ENCODE measurements around the gene NKAIN2.
A peak's percentile ranks its signal among the peaks of the same experiment; 100 is the strongest.

NKAIN2 gene

DNA sequence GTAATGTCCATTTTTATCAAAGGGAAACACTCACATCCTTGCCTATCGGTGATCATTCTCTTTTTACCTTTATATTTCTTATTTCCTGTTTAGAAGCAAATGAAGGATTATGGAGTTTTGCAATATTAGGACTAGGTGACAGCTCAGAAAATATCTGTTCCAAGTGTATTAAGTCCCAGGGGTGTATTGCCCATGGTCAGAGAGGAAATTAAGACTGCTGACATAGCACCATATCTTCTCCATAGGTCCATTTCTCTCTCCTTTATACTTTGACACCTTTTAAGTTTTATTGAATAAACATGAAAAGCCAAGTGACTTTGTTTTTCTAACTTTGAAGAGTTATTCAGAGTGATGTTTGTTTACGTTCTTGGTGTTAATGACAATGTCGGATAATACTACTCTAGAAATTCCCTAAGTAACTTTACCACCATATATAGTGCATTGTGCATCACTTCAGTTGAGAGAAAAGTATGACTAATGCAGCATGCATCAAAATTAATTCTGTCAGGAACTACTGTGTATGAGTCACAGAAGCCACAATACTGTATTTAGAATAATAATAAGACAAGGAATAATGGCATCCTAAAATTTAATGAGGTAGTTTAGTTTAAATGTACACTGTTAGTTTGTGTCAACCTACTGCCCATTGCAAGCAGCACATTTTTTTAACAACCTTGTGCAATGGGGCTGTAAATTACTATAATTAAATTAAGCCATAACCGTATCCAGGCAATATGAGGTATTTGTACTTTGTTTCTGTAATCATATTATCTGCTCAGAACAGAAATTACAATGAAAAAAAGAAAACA, 684.2 kb downstream of the NKAIN2 start:
- TF ChIP-seq, protein P1, sequence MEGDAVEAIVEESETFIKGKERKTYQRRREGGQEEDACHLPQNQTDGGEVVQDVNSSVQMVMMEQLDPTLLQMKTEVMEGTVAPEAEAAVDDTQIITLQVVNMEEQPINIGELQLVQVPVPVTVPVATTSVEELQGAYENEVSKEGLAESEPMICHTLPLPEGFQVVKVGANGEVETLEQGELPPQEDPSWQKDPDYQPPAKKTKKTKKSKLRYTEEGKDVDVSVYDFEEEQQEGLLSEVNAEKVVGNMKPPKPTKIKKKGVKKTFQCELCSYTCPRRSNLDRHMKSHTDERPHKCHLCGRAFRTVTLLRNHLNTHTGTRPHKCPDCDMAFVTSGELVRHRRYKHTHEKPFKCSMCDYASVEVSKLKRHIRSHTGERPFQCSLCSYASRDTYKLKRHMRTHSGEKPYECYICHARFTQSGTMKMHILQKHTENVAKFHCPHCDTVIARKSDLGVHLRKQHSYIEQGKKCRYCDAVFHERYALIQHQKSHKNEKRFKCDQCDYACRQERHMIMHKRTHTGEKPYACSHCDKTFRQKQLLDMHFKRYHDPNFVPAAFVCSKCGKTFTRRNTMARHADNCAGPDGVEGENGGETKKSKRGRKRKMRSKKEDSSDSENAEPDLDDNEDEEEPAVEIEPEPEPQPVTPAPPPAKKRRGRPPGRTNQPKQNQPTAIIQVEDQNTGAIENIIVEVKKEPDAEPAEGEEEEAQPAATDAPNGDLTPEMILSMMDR (IDR thresholded peaks at IDR 0.05; ENCODE audit: low read depth, low read length, missing control alignments), result no peak
- peak; percentile 1 for DNase-seq (ENCODE audit: extremely low read depth, low read depth)
- H3K4me3 ChIP-seq (replicated peaks; ENCODE audit: low read depth, low read length), result no peak overlapping the region

DNA sequence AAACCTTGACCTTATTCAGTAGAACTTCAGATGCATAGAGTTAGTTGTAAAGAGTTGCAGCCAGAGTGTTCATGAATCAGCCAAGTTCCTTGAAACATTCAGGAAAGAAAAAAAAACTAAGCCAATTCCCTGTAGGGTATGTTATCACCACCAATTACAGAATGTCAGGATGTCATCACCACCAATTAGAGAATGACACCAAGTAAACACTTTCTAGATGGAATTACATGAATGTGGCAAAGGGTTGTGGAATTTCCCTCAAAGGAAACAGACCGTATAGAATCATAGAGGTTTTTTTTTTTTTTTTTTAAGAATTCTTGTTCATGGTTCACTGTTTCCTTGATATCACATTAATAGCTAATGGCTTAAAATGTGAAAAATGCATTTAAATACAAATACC, 686.5 kb downstream of the NKAIN2 start:
- no peak overlapping the region for H3K4me3 ChIP-seq (replicated peaks; ENCODE audit: low read depth, low read length)
- TF ChIP-seq, protein P1 (IDR thresholded peaks at IDR 0.05; ENCODE audit: low read depth, low read length, missing control alignments), result no peak
- no peak for DNase-seq (ENCODE audit: extremely low read depth, low read depth)

DNA sequence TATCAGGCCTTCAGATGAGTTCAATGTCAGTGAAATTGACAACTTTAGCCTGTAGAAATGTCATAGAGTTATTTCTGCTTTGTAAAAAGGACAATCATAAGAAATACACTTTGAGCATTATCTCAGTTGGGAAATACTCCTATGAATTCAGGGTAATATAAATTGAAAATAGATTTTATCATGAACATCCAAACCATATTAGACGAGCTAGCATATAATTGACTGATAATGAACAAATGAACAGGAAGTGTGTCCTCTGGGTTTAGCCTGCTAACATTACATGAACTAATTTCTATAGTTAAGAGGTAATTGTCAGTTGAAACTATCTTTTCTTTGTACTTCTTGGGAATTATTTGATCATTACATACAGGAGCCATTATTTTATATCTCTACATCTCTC, 689.6 kb downstream of the NKAIN2 start:
- no peak overlapping the region for H3K4me3 ChIP-seq (replicated peaks; ENCODE audit: low read depth, low read length)
- no peak for DNase-seq (ENCODE audit: extremely low read depth, low read depth)
- TF ChIP-seq, protein P1 (IDR thresholded peaks at IDR 0.05; ENCODE audit: low read depth, low read length, missing control alignments), result no peak

DNA sequence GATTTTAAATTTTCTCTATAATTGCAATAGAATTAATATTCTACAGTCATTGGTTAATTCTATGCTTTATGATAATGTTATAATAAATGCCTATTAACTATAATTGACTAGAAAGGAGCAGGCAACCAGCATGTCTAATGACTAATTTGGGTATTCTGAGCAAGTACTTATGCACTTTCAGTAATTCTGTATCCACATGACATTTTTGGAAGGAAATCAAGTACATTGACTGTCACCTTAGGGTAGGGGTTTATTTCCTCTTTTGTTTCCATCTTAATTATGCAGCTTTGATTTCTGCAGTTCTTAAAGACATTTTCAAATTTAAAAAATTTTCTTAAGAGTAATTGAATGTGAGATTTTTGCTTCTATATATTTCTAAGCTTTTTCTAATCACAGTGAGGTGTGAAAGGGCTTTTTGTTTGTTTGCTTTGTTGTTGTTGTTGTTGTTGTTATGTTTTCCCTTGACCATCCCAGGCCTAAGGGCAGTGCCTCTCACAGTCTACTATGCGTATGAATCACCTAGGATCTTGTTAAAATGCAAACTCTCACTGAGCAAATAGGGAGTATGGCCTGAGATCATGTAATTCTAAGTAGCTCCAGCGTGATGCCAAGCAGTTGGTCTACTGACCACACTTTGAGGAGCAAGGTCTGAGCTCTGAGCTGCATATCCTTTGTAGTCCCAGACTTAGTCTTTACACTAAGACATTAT, 691.4 kb downstream of the NKAIN2 start:
- no peak overlapping the region for H3K4me3 ChIP-seq (replicated peaks; ENCODE audit: low read depth, low read length)
- TF ChIP-seq, protein P1 (IDR thresholded peaks at IDR 0.05; ENCODE audit: low read depth, low read length, missing control alignments), result no peak

GRCh38 chr6:124495665-124496190, 692.1 kb downstream of the NKAIN2 start:
- H3K4me3 ChIP-seq (replicated peaks; ENCODE audit: low read depth, low read length), result no peak overlapping the region
- TF ChIP-seq, protein P1 (IDR thresholded peaks at IDR 0.05; ENCODE audit: low read depth, low read length, missing control alignments), result no peak
- DNase-seq (ENCODE audit: extremely low read depth, low read depth), result no peak

More for the DNA sequence above, 691.4 kb downstream of the NKAIN2 start:
- DNase-seq (ENCODE audit: extremely low read depth, low read depth), result no peak

GRCh38 chr6:124496334-124496733, 692.7 kb downstream of the NKAIN2 start:
- H3K4me3 ChIP-seq (replicated peaks; ENCODE audit: low read depth, low read length), result no peak overlapping the region
- no peak for DNase-seq (ENCODE audit: extremely low read depth, low read depth)
- TF ChIP-seq, protein P1 (IDR thresholded peaks at IDR 0.05; ENCODE audit: low read depth, low read length, missing control alignments), result no peak

Data from HFF-Myc (cell line).